Stimulated activated CD8-positive, alpha-beta memory T cell treated with anti-CD3 and anti-CD28 coated beads, Interleukin-2, amount 100 ng/mL, for 1 hour (primary cell): ENCODE data around the gene RPS3A.
"Not testable (repeated sequence)": the region's sequence is repeated elsewhere in the genome, so short reads cannot be mapped to it uniquely, and the experiment has no call there.

ENCODE experiments used
- DNase-seq, 2 donors: peaks; one replicate each; pipeline ENCODE4 v3.0.0-alpha.2; 2020; ENCODE audit warnings: low read depth in 2 of 2

The RPS3A gene

DNA sequence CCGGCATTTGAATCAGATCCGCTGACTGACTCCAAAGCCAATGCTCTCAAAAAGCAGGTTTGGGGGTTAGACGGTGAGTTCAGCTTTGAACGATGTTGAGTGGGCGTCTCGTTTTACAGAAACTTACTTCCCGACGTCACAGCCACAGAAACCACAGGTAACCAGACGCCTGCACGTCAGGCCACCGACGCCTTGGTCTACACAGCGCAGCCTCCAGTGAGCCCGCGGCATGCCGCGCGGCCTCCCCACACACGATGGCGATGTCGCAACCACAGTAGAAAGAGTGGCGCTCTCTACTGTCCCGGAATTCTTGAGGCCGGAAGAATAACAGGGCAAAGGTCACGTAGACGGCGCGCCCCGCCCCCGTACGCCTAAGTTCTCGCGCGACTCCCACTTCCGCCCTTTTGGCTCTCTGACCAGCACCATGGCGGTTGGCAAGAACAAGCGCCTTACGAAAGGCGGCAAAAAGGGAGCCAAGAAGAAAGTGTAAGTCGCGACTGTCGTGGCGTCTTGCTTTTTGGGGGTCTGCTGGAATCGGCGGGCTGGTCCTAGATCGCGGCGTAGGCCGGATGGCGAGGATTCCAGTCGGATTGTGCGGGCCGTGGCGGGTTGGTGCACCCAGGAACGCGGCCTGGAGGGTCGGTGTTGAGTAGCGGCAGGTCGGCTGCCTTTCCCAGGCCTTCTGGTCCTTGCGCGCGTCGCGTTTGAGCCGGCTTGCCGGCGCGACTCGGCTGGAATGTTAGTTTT, at the start of gene RPS3A:
Gene RPS3A, plus strand, starts transcription at position 400 of the 747 bp plus-strand sequence. Its CDS starts 25 bp downstream, at position 425.
- DNase-seq: peak; percentile 93 to 97

DNA sequence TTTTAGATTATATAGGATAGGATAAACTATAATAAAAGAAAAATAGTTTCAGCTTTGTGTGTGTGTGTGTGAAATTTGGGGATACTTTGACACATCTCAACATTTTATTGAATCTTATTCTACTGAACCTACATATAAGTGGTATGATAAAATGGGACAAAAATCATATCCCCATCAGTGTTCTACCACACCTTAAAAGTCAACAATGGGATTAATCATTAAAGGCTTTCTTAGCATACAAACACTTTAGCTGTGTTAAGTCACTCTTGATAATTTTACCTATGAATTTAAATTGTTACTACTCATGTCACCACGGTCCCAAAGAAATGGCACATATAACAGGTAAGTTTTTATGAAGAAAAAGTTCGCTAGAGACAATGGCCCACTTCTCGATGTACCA, 46.6 kb upstream of the RPS3A start:
- no peak for DNase-seq

DNA sequence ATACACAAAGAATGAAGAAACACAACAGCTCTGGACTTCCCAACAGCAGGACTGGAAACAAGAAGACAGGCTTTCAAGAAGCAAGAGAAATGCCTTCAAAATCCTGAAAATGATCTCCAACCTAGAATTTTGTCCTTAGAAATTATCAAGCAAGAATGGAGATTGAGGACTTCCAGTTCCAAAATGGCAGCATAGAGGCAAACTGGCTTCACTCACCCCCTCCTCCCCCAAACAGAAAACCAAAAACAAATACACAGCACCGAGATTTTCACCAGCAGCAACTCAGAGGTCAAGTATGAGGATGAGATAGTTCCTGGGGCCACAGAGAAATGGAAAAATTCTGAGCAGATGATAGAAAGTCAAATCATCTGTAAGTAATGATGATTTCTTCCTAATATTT, 43.9 kb upstream of the RPS3A start:
- no peak for DNase-seq

DNA sequence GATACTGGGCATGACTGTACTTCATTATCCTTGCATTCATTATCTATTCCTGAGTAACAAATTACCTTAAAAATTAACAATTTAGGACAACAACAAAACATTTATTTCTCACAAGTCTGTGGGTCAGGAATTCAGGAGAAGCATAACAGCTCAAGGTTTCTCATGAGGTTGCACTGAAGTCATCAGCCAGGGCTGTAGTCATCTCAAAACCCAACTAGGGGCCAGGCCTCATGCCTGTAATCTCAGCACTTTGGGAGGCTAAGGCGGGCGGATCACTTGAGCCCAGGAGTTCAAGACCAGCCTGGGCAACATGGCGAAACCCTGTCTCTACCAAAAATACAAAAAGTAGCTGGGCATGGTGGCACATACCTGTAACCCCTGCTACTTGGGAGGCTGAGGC, 36.3 kb upstream of the RPS3A start:
- not testable (repeated sequence) for DNase-seq

DNA sequence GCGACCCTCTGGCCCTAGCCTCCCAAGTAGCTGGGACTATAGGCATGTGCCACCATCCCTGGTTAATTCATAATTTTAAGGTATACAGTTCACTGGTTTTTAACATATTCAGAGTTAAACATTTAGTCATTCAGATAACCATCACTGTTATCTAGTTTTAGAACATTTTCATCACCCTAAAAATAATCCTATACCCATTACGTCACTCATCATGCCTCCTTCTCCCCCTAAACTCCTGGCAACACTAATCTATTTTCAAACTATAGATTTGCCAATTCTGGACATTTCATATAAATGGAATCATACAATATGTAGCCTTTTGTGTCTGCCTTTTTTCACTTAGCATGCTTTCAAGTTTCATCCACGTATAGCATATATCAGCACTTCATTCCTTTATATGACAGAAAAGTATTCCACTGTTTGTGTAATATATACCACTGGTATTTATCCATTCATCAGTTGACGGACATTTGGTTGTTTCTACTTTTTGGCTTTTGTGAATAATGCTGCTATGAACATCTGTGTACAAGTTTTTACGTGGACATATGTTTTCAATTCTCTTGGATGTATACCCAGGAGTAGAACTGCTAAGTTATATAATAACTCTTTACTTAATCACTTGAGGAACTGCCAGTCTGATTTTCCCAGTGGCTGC, 32.0 kb upstream of the RPS3A start:
- DNase-seq: no peak

DNA sequence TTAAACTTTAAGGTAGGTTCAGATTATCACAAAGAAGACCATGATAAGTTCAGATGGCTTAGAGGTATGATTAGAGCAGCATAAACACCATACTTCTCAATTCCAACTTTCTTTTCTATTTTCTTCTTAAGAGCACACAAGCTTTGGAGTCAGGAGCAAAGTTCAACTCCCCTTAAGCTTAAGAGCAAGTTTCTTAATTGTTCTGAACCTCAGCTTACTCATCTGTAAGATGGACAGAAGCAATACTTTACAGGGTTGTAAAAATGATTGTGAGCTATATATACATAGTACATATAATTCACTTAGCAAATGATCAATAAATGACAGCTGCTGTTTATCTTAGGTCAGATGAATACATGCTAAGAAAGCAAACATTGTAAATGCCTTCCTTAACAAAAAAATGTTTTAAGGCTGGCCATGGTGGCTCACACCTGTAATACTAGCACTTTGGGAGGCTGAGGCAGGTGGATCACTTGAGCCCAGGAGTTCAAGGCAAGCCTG, 25.0 kb upstream of the RPS3A start:
- DNase-seq: no peak

DNA sequence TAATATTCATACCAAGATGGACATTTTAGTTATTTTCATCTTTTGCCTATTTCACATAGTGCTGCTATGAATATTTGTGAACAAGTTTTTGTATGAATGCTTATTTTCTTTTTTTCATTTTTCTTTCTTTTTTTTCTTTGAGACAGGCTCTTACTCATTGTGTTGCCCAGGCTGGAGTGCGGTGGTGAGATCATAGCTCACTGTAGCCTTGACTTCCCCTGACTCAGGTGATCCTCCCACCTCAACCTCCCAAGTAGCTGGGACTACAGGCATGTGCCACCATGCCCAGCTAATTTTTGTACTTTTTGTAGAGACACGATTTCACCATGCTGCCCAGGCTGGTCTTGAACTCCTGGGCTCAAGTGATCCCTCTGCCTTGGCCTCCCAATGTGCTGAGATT, 21.4 kb upstream of the RPS3A start:
- not testable (repeated sequence) for DNase-seq

DNA sequence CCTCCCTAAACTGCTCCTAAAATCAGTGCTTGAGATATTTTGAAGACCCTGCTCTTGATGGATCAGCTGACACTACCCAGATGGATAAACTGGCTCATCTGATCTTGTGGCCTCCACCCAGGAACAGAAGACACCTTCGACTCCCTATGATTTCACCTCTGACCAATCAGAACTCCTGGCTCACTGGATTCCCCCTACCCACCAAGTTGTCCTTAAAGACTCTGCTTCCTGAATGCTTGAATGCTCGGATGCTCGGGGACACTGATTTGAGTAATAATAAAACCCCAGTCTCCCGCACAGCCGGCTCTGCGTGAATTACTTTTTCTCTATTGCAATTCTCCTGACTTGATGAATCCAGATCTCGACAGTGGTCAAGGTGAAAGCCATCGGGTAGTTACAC, 12.0 kb upstream of the RPS3A start:
- DNase-seq: no peak

DNA sequence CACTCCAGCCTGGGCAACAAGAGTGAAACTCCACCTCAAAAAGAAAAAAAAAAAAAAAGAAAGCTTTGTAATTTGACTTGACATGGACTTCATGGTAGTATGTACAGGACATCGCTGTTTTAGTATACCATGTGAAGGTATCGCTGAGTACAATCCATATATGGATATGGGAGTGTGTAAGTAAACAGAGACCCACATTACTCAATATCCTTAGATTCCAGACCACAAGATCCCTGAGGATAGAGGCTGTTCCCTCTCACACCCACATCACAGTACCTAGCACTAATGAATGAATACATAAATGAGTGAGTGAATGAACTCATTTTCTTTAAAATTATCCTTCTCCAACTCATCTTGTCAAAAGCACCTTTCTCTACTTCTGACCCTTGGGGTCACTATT, 8.4 kb upstream of the RPS3A start:
- DNase-seq: no peak

DNA sequence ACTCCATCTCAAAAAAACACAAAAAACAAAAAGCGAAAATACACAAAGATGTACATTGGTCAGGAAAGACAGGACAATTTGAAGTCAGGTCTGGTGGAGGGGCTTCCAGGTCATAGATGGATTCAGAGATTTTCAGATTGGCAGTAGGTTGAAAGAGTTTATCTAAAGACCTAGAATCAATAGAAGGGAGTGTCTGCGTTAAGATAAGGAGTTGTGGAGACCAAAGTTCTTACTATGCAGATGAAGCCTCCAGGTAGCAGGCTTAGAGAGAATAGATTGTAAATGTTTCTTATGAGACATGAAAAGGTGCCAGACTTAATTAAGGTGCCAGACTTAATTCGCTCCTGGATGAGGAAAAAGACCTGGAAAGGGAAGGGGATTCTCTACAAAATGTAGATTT, 6.9 kb upstream of the RPS3A start:
- DNase-seq: no peak

DNA sequence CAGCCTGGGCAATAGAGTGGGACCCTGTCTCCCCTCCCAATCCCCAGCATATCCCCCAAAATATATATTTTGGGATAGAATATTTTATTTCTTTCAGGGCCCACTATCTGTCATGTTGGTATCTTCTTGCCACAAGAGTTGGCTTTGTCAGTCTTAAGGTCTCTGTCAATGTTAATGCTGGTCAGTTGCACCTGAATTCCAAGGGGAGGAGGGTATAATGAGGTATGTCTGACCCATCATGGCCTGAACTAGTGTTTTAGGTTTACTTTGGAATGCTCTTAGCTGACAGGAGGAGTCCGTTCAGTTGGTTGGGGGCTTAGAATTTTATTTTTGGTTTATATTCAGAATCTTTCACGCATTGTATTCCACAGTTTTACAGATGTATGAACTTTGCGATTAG, 6.2 kb upstream of the RPS3A start:
- no peak for DNase-seq

DNA sequence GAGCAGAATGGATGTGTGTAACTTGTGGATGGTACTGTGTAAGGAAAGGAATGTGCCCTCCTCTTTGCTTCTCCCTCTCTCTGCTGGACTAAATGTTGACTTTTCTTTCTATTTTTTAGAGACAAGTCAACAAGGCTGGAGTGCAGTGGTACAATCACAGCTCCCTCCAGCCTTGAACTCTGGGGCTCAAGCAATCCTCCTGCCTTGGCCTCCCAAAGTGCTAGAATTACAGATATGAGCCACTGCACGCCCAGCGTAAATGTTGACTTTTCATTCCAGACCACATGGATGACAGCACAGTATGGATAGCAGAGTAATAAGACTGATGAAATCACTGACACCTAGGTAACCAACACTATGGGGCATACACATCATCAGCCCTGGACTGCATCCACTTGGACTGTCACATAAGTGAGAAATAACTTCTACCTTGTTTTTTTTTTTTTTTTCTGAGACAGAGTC, 5.1 kb upstream of the RPS3A start:
- DNase-seq: no peak

DNA sequence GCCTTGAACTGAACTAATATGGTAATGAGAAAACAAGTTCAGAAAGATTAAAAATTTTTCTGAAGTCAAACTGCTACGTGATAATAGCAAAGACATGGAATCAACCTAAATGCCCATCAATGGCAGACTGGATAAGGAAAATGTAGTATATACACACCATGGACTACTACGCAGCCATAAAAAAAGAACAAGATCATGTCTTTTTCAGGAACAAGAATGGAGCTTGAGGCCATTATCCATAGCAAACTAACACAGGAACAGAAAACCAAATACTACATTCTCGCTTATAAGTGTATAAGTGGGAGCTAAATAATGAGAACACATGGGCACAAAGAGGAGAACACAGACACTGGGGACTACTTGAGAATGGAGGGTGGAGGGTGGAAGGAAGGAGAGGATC, 4.3 kb upstream of the RPS3A start:
- no peak for DNase-seq

DNA sequence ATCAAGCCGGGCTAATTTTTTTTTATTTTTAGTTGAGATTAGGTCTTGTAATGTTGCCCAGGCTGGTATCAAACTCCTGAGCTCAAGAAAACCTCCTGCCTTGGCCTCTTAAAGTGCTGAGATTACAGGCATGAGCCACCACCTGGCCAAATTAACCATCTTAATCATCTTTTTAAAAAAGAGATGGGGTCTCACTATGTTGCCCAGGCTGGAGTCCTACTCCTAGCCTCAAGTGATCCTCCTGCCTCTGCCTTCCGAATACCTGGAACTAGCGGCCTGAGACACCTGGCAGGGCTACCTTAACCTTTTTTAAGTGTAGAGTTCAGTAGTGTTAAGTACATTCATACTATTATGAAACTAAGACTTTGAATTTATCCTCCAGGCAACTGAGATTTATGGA, 1.7 kb upstream of the RPS3A start:
- no peak for DNase-seq

DNA sequence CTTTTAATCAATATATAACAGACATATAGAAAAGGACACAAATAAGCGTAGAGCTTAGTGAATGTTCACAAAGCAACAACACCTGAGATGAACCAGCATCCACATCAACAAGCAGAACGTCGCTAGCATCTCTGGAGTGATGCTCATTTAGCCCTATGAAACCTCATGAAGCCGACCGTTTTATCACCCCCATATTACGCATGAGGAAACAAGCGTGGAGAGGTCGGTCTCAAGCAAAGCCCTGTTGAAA, 524 bp upstream of the RPS3A start:
- DNase-seq: no peak

DNA sequence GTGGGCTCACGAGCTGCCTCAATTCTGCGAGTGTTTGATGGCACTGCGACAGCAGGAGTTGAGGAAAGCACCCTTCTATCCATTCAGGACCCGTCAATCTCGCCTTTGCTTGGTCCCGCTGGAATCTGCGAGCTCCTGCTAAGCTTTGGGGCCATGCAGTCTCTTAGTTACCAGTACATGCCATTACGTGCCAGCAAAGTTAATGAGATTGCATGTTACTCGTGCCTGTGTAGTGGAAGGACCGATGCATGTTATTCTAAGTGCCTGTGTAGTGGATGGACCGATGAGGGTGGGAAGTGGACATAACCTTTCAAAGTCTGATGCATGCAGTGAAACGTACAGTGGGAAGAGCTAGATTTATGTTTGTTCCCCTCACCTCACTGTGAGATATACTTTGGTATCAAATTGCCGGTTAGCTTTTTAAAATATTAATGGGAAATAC, 569 bp downstream of the RPS3A start:
- no peak for DNase-seq

DNA sequence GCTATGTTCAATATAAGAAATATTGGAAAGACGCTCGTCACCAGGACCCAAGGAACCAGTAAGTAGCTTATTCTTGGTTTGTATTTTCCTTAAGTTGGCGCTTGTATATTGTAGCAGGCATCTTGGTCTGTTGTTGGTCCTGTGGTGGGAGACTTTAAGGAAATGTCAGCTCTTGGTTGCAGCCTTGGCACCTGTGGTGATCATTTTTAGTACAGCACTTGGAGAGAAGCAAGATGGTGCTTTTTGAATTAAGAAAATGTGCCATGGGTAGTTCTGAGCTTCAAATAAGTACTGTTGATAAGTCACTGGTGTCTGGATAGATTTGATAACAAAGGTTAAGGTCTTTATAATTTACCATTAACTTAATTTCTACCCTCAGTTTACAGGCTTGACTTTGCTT, 1.1 kb downstream of the RPS3A start:
- DNase-seq: no peak

DNA sequence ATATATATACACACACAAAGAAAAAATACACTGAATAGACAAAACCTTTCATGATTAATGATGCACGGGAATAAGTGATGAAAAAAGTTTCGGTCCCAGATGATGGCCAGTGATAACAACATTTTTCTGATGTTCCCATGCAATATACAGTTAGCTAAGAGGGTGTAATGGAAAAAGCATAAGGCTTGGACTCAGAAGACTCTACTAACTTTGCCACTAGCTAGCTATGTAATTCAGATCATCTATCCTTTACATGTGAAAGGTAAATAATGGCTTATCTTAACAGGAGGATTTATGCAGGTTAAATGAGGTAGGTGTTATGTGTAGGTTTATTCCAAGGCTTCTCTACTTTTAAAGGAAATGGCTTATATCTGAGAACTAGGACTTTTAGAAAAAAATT, 4.3 kb downstream of the RPS3A start:
- no peak for DNase-seq

DNA sequence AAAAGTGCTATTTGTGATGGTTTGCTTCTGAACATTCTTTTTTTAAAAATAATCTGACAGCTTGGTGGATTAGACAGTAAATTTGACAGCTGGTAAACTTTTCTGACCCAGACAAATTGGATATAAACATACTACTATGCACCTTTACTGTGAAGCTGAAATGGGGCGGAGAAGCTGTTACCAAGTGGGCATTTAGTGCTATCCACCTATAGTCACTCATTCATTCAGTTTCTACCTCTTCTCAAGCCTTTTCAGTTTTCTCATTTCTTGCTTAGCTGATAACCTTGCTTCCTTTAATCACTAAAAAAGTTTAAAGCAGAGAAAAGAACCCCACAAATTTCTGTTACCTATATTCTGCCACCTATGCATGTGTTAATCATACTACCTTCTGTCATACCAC, 5.2 kb downstream of the RPS3A start:
- DNase-seq: no peak

DNA sequence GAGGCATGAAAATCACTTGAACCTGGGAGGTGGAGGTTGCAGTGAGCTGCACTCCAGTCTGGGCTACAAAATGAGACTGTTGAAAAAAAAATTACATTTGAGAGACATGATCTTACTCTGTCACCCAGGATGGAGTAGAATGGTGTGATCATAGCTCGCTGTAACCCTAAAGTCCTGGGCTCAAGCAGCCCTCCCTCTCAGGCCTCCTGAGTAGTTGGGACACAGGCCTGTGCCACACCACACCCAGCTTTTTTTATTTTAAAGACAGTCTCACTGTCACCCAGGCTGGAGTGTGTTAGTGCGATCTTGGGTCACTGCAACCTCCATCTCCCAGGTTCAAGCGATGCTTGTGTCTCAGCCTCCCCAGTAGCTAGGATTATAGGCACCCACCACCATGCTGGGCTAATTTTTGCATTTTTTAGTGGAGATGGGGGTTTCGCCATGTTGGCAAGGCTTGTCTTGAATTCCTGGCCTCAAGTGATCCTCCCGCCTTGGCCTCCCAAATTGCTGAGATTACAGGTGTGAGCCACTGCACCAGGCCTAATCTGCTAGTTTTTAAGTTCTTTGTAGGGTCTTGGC, 6.1 kb downstream of the RPS3A start:
- no peak for DNase-seq

DNA sequence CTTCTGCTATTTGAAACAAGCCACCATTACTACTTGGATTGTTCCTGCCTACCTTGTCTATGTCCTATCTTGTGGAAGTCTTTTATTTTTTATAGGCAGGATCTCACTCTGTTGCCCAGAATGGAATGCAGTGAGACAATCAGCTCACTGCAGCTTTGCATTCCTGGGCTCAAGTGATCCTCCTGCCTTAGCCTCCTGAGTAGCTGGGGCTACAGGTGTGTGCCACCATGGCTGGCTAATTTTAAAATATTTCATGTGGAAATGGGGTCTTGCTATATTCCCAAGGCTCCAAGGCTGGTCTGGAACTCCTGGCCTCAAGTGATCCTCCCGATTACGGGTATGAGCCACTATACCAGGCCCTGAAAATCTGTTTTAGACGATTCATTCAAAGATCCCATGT, 7.6 kb downstream of the RPS3A start:
- DNase-seq: no peak

DNA sequence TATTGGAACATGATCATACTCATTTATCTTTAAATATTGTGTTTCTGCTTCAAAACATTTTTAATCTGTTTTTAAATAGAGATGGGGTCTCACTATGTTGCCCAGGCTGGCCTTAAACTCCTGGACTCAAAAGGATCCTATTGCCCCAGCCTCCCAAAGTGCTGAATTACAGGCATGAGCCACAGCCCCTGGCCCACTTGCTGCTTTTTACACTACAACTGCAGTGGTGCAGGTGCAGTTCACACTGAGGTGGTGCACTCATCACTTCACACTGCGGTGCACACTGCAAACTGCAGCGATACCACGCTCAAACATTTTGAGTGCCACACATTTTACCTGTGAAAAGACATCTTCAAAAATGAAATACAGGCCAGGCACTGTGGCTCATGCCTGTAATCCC, 10.8 kb downstream of the RPS3A start:
- DNase-seq: no peak

DNA sequence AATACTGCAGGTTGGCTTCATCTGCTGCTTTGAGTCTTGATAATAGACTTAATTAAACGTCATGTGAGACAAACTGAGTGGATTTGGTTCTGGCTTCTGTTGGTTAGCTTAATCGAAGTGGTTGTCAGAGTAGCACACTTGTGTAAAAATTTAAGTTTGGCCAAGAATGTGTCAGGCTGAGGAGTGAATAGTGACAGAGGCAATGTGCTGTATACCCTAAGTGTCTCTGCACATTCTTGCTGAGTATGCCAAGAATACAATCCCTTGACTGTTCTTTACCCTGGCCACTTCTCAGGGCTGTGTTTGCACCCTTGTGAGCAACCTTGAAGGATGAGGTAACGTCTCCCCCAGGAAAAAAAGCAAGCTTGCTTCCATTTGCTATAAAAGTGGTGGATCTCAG, 14.9 kb downstream of the RPS3A start:
- no peak for DNase-seq
